ENCODE data around the gene TMEM82. TPM values are rescaled to one million over a fixed set of nuclear protein-coding genes. Genes with fewer than 3 reads are reported as not detected.

Gene TMEM82
- total and polyA plus RNA-seq, 10 donors = not detected

GRCh38 chr1:15704526-15705183 lies 37.6 kb upstream of the TMEM82 start:
- H3K27me3 ChIP-seq (replicated peaks in 1 of 7) = no peaks in the 10 kb centered on the region
- DNase-seq = no peak
- no peak overlapping the region for H3K4me3 ChIP-seq
- TF ChIP-seq POLR2AphosphoS5 (IDR thresholded peaks at IDR 0.05) (peak in 1 of 3 donors; percentile 14), POLR2A (IDR thresholded peaks at IDR 0.05) (no peak), CTCF (IDR thresholded peaks at IDR 0.05 in 8 of 11, conservative IDR thresholded peaks at IDR 0.05 in 3 of 11) (no peak)
- H3K36me3 ChIP-seq = peaks cover 0 to 43% (median 9%) of the 10 kb centered on the region in 6 donors
- intact Hi-C loops (cut with DNase I; ENCODE audit: low total_unique reads) = no loop called here
- WGBS, 5 donors = 87 to 92% (median 90%) methylated on average over 17 of the region's 17 CpGs
- H3K9me3 ChIP-seq = no peaks in the 10 kb centered on the region
- H3K4me1 ChIP-seq = peaks cover 11 to 95% (median 48%) of the 10 kb centered on the region in 6 donors
- H3K27ac ChIP-seq = peak overlapping the region in 6 of 8 donors; percentile 73 to 84 (median 76)

- Histone ChIP-seq H3K36me3 (peaks cover 0 to 43% (median 9%) of the 10 kb centered on the region in 6 donors), H3K27me3 (replicated peaks in 1 of 7) (no peaks in the 10 kb centered on the region), H3K4me1 (peaks cover 11 to 91% (median 46%) of the 10 kb centered on the region in 6 donors), H3K27ac (peak overlapping the region in 2 of 8 donors; percentile 4 to 74), H3K4me3 (no peak overlapping the region), H3K9me3 (no peaks in the 10 kb centered on the region)
- no peak for DNase-seq
- WGBS, 5 donors = 94 to 97% (median 97%) methylated on average over 11 of the region's 11 CpGs
- intact Hi-C loops (cut with DNase I; ENCODE audit: low total_unique reads) = no loop called here
- TF ChIP-seq CTCF (IDR thresholded peaks at IDR 0.05 in 8 of 11, conservative IDR thresholded peaks at IDR 0.05 in 3 of 11) (no peak), POLR2A (IDR thresholded peaks at IDR 0.05) (no peak), POLR2AphosphoS5 (IDR thresholded peaks at IDR 0.05) (no peak)
Measured at GRCh38 chr1:15705184-15705566, 37.1 kb upstream of the TMEM82 start.

GRCh38 chr1:15706751-15707150 lies 35.5 kb upstream of the TMEM82 start:
- intact Hi-C loops (cut with DNase I; ENCODE audit: low total_unique reads) = no loop called here
- H3K4me1 ChIP-seq = peaks cover 11 to 86% (median 39%) of the 10 kb centered on the region in 6 donors
- WGBS, 5 donors = 88 to 93% (median 92%) methylated on average over 7 of the region's 7 CpGs
- H3K27ac ChIP-seq = peak overlapping the region in 1 of 8 donors; percentile 3
- DNase-seq = no peak
- TF ChIP-seq CTCF (IDR thresholded peaks at IDR 0.05 in 8 of 11, conservative IDR thresholded peaks at IDR 0.05 in 3 of 11) = no peak
- TF ChIP-seq POLR2A (IDR thresholded peaks at IDR 0.05) = no peak
- no peak for TF ChIP-seq POLR2AphosphoS5 (IDR thresholded peaks at IDR 0.05)
- no peak overlapping the region for H3K4me3 ChIP-seq
- H3K27me3 ChIP-seq (replicated peaks in 1 of 7) = no peaks in the 10 kb centered on the region
- peaks cover 0 to 39% (median 9%) of the 10 kb centered on the region in 6 donors for H3K36me3 ChIP-seq
- no peaks in the 10 kb centered on the region for H3K9me3 ChIP-seq

- intact Hi-C loops (cut with DNase I; ENCODE audit: low total_unique reads) = no loop called here
- H3K4me1 ChIP-seq = peaks cover 11 to 86% (median 35%) of the 10 kb centered on the region in 6 donors
- H3K27ac ChIP-seq = peak overlapping the region in 3 of 8 donors; percentile 3 to 27 (median 7)
- H3K27me3 ChIP-seq (replicated peaks in 1 of 7) = no peaks in the 10 kb centered on the region
- H3K9me3 ChIP-seq = no peaks in the 10 kb centered on the region
- DNase-seq = no peak
- 75 to 90% (median 79%) methylated on average over 8 of the region's 8 CpGs for WGBS, 5 donors
- H3K4me3 ChIP-seq = no peak overlapping the region
- no peak for TF ChIP-seq CTCF (IDR thresholded peaks at IDR 0.05 in 8 of 11, conservative IDR thresholded peaks at IDR 0.05 in 3 of 11)
- TF ChIP-seq POLR2AphosphoS5 (IDR thresholded peaks at IDR 0.05) = no peak
- TF ChIP-seq POLR2A (IDR thresholded peaks at IDR 0.05) = no peak
- peaks cover 0 to 32% (median 9%) of the 10 kb centered on the region in 6 donors for H3K36me3 ChIP-seq
Measured at GRCh38 chr1:15707239-15707925, 34.9 kb upstream of the TMEM82 start.

Data from spleen (tissue), 11 donors.